ENCODE measurements around the gene TMEM145. TPM values are rescaled to one million over a fixed set of nuclear protein-coding genes. Genes with fewer than 3 reads are reported as not detected.
"Not testable (repeated sequence)": the region's sequence is repeated elsewhere in the genome, so short reads cannot be mapped to it uniquely, and the experiment has no call there.

TMEM145 gene
- total RNA-seq, 2 experiments from 2014 or later = 0.34 to 1.0 TPM

GRCh38 chr19:42323852-42324654 is 10.9 kb downstream of the TMEM145 start:
- CTCF ChIA-PET = interaction anchor here (0.7 to 1.5 kb wide), 4 partner anchors 10 to 216 kb away, joined by 3 to 5 read pairs (median 4); no protein-coding TSS in a partner anchor
- POLR2A ChIA-PET = interaction anchor here (0.6 kb wide), 1 partner anchor 86 kb away, joined by 12 read pairs; no protein-coding TSS in a partner anchor

- ChIA-PET CTCF (interaction anchor here (1.5 kb wide), 1 partner anchor 216 kb away, joined by 4 read pairs; no protein-coding TSS in a partner anchor), POLR2A (interaction anchor here (0.6 kb wide), 1 partner anchor 87 kb away, joined by 12 read pairs; no protein-coding TSS in a partner anchor)
Observed at GRCh38 chr19:42324655-42325307, 11.7 kb downstream of the TMEM145 start.

GRCh38 chr19:42325308-42325895 is 12.3 kb downstream of the TMEM145 start, which contains the start of gene MEGF8:
Gene MEGF8 (plus strand): TSS chr19:42325635. CDS start chr19:42326244, 609 bp downstream.
- ChIA-PET POLR2A (no interaction called here), CTCF (no interaction called here)

DNA sequence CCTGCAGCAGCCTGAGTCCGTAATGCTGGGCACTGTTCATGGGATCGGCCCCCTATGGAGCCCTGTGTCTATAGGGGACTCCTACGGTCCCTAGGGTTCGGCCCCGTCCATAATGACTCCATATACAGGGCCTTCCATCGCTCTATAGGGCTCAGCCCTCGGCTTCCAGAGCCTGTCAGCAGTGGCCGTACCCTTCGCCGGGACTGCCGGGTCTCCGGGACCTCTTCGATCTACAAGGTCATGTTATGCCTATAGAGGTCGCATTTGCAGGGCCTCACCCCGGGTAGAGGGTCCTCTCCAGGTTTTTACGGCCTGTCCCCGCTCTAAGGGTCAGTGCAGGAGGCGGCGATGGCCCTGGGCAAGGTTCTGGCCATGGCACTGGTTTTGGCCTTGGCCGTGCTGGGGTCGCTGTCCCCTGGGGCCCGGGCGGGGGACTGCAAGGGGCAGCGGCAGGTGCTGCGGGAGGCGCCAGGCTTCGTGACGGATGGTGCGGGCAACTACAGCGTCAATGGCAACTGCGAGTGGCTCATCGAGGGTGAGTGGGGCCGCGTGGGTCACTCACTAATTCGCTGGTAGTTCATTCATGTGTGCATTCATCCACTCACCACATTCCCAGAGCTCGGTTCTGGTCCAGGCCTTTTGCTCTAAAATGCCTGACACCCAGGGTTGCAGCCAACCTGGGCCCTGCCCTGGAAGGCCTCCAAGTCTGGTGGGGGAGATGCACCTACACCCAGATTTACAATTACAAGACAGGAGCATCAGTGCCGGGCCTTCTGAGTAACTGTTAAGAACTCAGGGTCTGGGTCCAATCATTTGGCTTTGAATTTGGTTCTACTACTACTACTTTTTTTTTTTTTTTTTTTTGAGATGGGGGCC is 13.0 kb downstream of the TMEM145 start:
- POLR2A ChIA-PET = no interaction called here
- CTCF ChIA-PET = no interaction called here

DNA sequence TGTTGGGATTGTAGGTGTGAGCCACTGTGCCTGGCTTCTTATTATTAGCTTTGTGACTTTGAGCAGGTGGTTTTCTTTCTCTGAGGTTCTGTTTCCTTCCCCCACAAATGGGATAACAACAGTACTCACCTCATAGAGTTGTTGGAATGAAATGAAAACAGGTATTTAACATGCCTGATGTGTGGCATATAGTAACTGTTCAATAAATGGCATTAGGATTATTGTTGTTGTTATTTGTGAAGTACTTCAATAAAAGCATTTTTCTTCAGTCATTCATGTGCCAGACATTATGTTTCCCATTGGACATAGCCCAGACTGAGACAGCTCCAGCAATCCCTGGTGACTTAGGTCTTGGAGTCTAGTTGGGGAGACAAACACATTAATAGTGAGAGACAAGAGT is 13.9 kb downstream of the TMEM145 start:
- ChIA-PET POLR2A (no interaction called here), CTCF (interaction anchor here (0.6 kb wide), 1 partner anchor 83 kb away, joined by 3 read pairs; no protein-coding TSS in a partner anchor)

DNA sequence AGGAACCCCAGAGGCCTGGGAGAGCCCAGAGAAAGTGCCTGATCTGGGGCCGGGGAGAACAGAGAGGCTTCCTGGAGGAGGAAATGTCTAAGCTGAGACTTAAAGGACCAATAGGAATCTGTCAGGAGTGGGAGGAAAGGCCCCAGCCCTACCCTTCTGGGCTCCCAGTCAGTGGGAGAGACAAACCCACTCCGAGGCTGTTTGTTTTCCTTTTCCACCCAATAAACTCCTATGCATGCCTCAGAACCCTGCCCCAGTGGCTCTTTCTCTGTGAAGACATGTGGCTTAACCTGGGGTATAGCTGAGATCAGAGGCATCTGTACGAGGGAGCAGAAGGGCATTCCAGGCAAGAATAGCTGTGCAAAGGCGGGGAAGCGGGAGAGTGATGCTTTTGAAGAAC is 14.3 kb downstream of the TMEM145 start:
- POLR2A ChIA-PET = no interaction called here
- CTCF ChIA-PET = interaction anchor here (0.6 to 1.0 kb wide), 2 partner anchors 84 to 219 kb away, joined by 3 read pairs; no protein-coding TSS in a partner anchor

DNA sequence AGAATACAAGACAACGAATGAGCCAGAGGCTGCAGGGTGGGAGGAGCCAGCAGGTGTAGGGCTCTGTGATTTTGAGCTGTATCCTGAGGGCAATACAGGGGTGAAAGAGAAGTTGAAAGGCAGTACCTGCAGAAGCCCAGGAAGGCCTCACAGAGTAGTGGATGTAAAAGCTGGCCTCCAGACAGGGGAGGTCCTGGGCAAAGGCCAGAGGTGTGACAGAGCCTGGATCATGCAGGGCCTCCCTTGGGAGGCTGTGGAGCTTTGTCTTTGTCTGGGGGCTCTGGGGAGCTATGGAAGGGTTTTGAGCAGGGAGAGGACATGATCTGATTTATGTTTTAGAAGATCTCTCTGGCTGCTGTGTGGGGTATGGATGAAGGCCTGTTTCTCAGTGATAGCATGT is 15.0 kb downstream of the TMEM145 start:
- POLR2A ChIA-PET = no interaction called here
- CTCF ChIA-PET = interaction anchor here (1.0 kb wide), 2 partner anchors 90 to 219 kb away, joined by 3 read pairs; no protein-coding TSS in a partner anchor

DNA sequence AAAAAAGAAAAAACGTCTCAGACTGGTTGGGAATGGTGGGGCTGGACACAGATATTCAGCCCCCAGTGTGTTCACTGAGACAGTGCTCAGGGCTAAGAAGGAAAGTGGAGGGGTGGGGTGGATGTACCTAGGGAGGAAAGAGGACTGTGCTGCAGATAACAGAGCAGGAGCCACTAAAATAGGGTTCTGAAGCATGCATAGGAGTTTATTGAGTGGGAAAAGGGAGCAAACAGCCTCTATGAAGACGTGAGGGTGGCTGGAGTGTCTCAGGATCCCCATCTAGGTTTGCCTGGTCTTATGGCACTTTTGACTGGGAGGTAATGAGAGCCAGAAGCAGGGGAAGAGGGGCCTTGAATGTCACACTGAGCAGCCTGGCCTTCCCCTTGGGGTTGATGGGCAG is 15.7 kb downstream of the TMEM145 start:
- CTCF ChIA-PET = interaction anchor here (1.0 kb wide), 1 partner anchor 89 kb away, joined by 3 read pairs; no protein-coding TSS in a partner anchor

GRCh38 chr19:42330241-42330711 is 17.2 kb downstream of the TMEM145 start:
- POLR2A ChIA-PET = no interaction called here
- CTCF ChIA-PET = interaction anchor here (0.6 to 1.3 kb wide), 2 partner anchors 36 to 295 kb away, joined by 3 to 5 read pairs; no protein-coding TSS in a partner anchor

More for the DNA sequence above, 15.7 kb downstream of the TMEM145 start:
- POLR2A ChIA-PET = no interaction called here

DNA sequence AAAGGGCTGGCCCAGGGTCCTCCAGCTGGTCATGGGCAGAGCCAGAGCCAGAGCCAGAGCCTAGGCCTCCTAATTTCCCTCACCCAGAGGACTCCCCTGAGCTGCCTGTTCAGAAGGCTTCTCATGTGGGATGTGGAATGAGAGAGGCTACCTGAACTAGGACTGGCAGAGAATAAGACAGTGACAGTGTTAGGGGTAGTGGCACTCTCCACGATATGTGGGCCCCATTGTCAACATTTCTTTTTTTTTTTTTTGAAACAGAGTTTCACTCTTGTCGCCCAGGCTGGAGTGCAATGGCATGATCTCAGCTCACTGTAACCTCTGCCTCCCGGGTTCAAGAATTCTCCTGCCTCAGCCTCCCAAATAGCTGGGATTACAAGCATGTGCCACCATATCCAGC is 18.2 kb downstream of the TMEM145 start:
- CTCF ChIA-PET = interaction anchor here (0.8 kb wide), 1 partner anchor 10 kb away, joined by 3 read pairs; no protein-coding TSS in a partner anchor
- POLR2A ChIA-PET = not testable (repeated sequence)

- CTCF ChIA-PET = interaction anchor here (0.8 kb wide), 1 partner anchor 11 kb away, joined by 3 read pairs; no protein-coding TSS in a partner anchor
- POLR2A ChIA-PET = no interaction called here
Observed at GRCh38 chr19:42332059-42332458, 18.9 kb downstream of the TMEM145 start.

DNA sequence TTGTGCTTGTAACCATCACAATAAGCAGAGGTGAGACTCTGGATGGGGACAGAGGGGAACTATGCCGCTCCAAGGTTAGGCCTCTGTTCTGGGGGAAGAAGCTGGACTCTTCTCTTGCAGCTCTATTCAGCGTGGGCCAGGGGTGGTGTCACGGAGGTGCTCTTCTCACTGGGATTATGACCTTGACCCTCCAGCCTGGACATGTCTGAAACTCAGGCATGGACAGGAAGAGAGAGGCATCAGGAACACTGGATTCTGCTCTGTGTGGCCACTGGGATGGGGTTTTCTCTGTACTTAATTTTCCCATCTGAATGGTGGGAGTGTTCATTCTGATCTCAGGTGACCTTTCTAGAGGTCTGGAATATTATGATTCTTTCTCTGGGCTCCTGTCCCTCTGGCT is 19.9 kb downstream of the TMEM145 start:
- ChIA-PET CTCF (no interaction called here), POLR2A (no interaction called here)

DNA sequence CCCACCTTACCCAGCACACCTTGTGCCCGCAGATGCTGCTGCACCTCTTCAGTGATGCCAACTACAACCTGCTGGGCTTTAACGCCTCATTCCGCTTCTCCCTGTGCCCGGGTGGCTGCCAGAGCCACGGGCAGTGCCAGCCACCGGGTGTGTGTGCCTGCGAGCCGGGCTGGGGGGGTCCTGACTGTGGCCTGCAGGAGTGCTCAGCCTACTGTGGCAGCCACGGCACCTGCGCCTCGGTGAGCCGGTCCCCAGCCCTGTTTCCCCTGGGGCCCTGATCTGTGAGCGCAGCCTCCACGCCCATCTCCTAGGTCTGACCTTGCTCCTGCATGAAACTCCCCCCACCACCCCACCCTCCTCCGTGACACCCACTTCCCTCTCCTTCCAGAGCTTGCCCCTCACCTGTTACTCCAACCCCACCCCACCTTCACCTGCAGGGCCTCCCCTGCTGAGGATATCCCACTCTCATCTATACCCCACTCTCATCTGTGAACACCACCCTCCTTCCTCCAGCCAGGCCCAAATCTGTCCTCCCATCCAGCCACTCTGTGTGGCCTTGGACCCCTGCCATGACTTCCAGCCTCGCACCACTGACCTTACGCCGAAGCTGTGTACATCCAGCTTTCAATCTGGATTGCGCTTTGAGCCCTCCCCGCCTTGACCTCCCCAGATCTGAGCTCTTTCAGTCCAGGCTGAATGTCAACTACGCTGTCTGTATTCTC is 21.0 kb downstream of the TMEM145 start:
- CTCF ChIA-PET = no interaction called here
- POLR2A ChIA-PET = no interaction called here

DNA sequence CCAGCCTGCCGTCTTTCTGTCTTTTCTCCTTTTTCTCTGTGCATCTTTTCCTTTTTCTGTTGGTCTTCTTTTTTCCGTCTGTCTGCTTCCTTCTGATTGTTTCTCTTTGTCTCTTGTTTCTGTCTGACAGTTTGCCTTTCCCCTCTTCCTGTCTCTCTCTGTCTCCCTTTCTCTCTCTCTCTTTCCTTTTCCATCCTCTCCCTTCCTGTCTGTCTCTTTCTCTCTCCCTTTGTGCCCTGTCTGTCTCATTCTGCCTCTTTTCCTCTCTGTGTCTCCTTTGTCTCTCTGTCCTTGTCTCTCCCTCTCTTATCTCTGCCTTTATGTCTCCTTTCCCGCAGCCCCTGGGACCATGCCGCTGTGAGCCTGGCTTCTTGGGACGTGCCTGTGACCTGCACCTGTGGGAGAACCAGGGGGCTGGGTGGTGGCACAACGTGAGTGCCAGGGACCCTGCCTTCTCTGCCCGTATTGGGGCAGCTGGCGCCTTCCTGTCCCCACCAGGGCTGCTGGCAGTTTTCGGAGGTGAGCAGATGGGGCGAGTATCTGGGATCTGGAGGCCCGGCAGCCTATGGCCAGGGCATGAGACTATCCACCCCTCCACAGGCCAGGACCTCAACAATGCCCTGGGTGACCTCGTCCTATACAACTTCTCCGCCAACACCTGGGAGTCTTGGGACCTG is 21.7 kb downstream of the TMEM145 start:
- POLR2A ChIA-PET = no interaction called here
- CTCF ChIA-PET = no interaction called here

- ChIA-PET POLR2A (no interaction called here), CTCF (no interaction called here)
Observed at GRCh38 chr19:42335374-42335936, 22.3 kb downstream of the TMEM145 start.

GRCh38 chr19:42335971-42336370 is 22.9 kb downstream of the TMEM145 start:
- ChIA-PET POLR2A (no interaction called here), CTCF (no interaction called here)

DNA sequence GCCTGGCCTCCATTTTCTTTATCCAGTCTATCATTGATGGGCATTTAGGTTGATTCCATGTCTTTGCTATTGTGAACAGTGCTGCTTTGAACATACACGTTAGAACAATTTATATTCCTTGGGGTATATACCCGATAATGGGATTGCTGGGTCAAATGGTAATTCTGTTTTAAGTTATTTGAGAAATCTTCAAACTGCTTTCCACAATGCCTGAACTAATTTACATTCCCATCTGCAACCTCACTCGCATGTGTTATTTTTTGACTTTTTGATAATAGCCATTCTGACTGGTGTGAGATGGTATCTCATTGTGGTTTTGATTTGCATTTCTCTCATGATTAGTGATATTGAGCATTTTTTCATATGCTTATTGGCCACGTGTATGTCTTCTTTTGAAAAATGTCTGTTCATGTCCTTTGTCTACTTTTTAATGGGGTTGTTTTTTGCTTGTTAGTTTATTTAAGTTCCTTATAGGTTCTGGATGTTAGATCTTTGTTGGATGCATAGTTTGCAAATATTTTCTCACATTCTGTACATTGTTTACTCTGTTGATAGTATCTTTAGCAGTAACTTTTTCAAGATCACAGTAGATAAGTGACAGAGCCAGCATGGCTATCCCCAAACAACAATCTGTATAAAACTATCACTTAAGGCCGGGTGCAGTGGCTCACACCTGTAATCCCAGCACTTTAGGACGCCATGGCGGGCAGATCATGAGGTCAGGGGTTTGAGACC is 26.2 kb downstream of the TMEM145 start:
- CTCF ChIA-PET, POLR2A ChIA-PET: not testable (repeated sequence)

All from activated CD8-positive, alpha-beta memory T cell treated with anti-CD3 and anti-CD28 coated beads for 36 hours (primary cell).